Medulla oblongata (tissue), 1 donor: ENCODE measurements around the gene RNF10.
"Not testable (repeated sequence)": the region's sequence is repeated elsewhere in the genome, so short reads cannot be mapped to it uniquely, and the experiment has no call there.

Experiments
- DNase-seq: peaks from one replicate; pipeline ENCODE4 v3.0.0-alpha.2; 2015; ENCODE audit errors: extremely low spot score

RNF10 gene

GRCh38 chr12:120617193-120617592, 83.0 kb downstream of the RNF10 start:
- DNase-seq: not testable (repeated sequence)

- not testable (repeated sequence) for DNase-seq
Observed at GRCh38 chr12:120617767-120618166, 83.6 kb downstream of the RNF10 start.

GRCh38 chr12:120618954-120619615, 84.9 kb downstream of the RNF10 start:
- DNase-seq: no peak

GRCh38 chr12:120620624-120621023, 86.5 kb downstream of the RNF10 start:
- DNase-seq: no peak

GRCh38 chr12:120625557-120626419, 91.6 kb downstream of the RNF10 start:
- DNase-seq: no peak
